Osteocyte (in vitro differentiated cells): ENCODE measurements around the gene FLT1. TPM values are rescaled to one million over a fixed set of nuclear protein-coding genes. Genes with fewer than 3 reads are reported as not detected.

Experiments
- DNase-seq: peaks from one replicate; pipeline ENCODE4 v3.0.0; 2021; ENCODE audit warnings: mixed read lengths; ENCODE audit not compliant: unreplicated experiment; ENCODE audit errors: extremely low spot score
- H3K27ac Mint-ChIP-seq: one replicate; pipeline ENCODE4 v1.8.0; 2021; ENCODE audit warnings: mild to moderate bottlenecking, mixed read lengths; ENCODE audit not compliant: unreplicated experiment
- H3K27me3 Mint-ChIP-seq: one replicate; pipeline ENCODE4 v1.8.0; 2021; ENCODE audit warnings: mixed read lengths; ENCODE audit not compliant: unreplicated experiment
- H3K36me3 Mint-ChIP-seq: one replicate; pipeline ENCODE4 v1.8.0; 2021; ENCODE audit warnings: mixed read lengths; ENCODE audit not compliant: unreplicated experiment
- H3K4me1 Mint-ChIP-seq: one replicate; pipeline ENCODE4 v1.8.0; 2021; ENCODE audit warnings: mixed read lengths; ENCODE audit not compliant: unreplicated experiment
- H3K4me3 Mint-ChIP-seq: one replicate; pipeline ENCODE4 v1.8.0; 2021; ENCODE audit warnings: mild to moderate bottlenecking, moderate library complexity, mixed read lengths; ENCODE audit not compliant: unreplicated experiment
- H3K9me3 Mint-ChIP-seq: one replicate; pipeline ENCODE4 v1.8.0; 2021; ENCODE audit warnings: mixed read lengths; ENCODE audit not compliant: unreplicated experiment
- CTCF ChIP-seq: fragments of 200-600 bp; sonication (generic); IDR thresholded peaks from 2 replicates; pipeline ENCODE4 v1.5.0; 2021; ENCODE audit warnings: antibody characterized with exemption, mild to moderate bottlenecking, moderate library complexity
- total RNA-seq: library from RNA; stranded (reverse); gene quantifications from 2 replicates; pipeline ENCODE4 v1.2.1, GENCODE V29; 2021

The FLT1 gene
- total RNA-seq, 1 donor from 2014 or later = 3.4 TPM

DNA sequence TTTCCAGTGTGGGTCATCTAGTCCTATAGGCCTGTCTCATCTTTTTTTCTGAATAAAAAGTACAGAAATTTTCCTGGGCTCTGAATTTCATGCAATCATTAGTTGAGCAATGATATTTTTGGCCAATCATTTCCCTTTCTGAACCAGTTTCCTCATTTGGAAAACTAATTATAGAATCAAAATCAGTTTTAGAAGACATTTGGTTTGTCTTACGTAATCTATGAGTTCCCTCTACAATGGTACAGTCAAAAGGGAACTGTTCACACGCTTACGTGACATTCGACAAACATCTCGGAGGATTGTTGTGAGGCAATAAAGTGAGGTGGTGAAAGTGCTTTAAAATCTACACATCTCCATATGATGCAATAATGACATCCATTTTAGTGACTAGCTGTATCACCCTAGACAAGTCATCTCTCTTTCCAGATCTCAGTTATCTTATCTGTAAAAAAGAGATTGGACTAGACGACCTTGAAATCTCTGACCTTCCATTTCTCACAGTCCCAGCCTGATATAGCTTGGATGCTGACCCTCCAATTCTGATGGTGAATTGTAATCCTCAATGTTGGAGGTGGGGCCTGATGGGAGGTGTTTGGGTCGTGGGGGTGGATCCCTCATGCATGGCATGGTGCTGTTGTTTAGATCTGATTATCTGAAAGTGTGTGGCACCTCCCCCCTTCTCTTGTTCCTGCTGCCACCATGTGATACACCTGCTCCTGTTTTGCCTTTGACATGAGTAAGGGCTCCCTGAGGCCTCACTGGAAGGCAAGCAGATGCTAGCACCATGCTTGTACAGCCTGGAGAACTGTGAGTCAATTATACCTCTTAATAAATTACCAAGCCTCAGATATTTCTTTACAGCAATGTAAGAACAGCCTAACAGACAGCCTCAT, 26.7 kb downstream of the FLT1 start:
- Mint-ChIP-seq H3K27me3 (no peaks in the 10 kb centered on the region), H3K4me3 (no peak overlapping the region), H3K27ac (no peak overlapping the region), H3K4me1 (peaks cover 13% of the 10 kb centered on the region), H3K9me3 (no peaks in the 10 kb centered on the region), H3K36me3 (no peaks in the 10 kb centered on the region)
- no peak for DNase-seq
- no peak for TF ChIP-seq CTCF

DNA sequence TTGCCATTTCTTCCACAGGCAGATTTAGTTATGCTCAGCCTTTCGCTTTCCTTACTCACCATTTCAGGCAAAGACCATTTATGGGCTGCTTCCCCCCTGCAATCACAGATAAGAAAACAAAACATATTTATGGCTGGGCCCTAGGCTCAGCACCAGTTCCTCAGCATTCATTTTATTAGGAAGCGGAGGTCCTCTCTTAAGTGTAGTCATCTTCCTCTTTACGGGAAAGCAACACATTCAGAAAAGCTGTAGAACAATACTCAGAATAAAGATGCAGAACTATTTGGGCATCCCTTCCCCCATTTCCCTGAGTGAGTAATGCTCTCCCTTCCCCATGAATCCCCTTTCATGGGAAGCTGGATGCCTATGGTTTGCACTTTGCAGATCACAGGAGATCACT, 27.9 kb downstream of the FLT1 start:
- Mint-ChIP-seq H3K36me3 (no peaks in the 10 kb centered on the region), H3K4me3 (no peak overlapping the region), H3K27me3 (no peaks in the 10 kb centered on the region), H3K27ac (no peak overlapping the region), H3K4me1 (peaks cover 13% of the 10 kb centered on the region), H3K9me3 (no peaks in the 10 kb centered on the region)
- no peak for DNase-seq
- no peak for TF ChIP-seq CTCF

- H3K4me3 Mint-ChIP-seq = no peak overlapping the region
- H3K36me3 Mint-ChIP-seq = no peaks in the 10 kb centered on the region
- DNase-seq = no peak
- no peaks in the 10 kb centered on the region for H3K9me3 Mint-ChIP-seq
- no peaks in the 10 kb centered on the region for H3K27me3 Mint-ChIP-seq
- H3K4me1 Mint-ChIP-seq = peaks cover 13% of the 10 kb centered on the region
- H3K27ac Mint-ChIP-seq = no peak overlapping the region
- TF ChIP-seq CTCF = no peak
These were observed 28.8 kb downstream of the FLT1 start for GRCh38 chr13:28466151-28466550.

GRCh38 chr13:28464861-28465460, 30.0 kb downstream of the FLT1 start:
- TF ChIP-seq CTCF = no peak
- Mint-ChIP-seq H3K27me3 (no peaks in the 10 kb centered on the region), H3K36me3 (no peaks in the 10 kb centered on the region), H3K27ac (peak overlapping the region; percentile 5), H3K4me1 (peaks cover 13% of the 10 kb centered on the region), H3K4me3 (no peak overlapping the region), H3K9me3 (no peaks in the 10 kb centered on the region)
- DNase-seq = no peak

GRCh38 chr13:28463481-28463880, 31.4 kb downstream of the FLT1 start:
- no peak for DNase-seq
- Mint-ChIP-seq H3K27me3 (no peaks in the 10 kb centered on the region), H3K4me1 (peaks cover 13% of the 10 kb centered on the region), H3K36me3 (no peaks in the 10 kb centered on the region), H3K27ac (no peak overlapping the region), H3K4me3 (no peak overlapping the region), H3K9me3 (no peaks in the 10 kb centered on the region)
- no peak for TF ChIP-seq CTCF
